ENCODE data around the gene PTTG2.

PTTG2 gene

DNA sequence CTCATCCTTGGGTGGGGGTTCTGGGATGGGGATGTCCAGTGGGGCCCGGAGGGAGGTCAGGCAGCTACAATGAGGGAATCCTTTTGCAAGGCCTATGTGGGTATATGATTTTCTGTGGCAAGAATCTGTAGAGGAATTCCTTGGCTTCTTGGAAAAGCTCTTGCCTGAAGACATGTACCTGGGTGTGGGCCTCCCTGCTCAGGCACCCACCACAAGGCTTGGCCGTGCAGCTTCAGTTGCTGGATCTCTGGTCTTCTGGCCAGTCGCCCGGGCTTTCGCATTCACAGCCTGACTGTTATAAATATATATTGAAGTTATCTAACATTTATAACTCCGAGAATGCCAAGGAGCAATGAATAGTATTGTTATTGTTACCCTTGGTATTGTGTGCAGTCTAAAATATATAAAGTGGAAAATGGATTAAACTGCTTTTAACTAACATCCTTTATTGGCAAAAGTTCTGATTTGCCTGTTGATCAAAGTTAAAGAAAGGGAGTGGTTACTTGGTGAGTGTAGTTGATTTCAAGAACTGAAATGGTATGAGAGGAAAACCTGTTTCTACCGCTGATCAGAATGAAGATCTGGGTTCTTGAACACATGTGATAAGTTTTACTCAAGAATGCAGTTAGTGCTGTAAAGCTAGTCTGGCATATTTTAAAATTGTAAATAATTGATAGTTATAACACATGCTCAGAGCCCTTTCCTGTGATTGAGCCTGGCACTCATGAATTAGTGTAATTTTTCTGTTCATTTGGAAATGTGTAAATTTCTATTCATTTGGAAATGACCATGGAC, 36.0 kb downstream of the PTTG2 start:
- no peak for DNase-seq (ENCODE audit: low read depth in 1 of 2, low spot score in 1 of 2)
- in situ Hi-C loops (cut with HindIII; ENCODE audit: low pct_unique_long_range_greater_than_20kb, low sequenced_read_pairs): no loop called here
- no peak for TF ChIP-seq JUND (IDR thresholded peaks at IDR 0.05; ENCODE audit: low read depth)

DNA sequence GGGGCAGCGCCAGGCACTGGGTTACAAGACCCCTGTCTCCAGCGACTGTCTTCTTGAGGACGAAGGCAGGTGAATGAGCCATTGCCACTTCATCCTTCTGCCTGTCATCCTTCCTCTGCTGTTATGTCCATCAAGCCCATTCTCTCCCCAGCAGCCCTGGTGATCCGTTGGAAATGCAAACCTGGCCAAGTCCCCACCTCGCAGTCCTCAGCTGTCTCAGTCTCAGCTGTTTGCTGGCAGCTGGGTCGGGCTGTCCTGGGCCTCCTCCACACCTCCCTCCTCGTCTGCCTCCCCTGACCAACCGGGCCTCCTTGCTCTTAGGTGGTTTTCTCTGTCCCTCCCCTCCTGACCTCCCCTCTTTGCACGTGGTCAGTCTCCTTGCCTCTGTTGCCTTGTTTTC, 38.0 kb downstream of the PTTG2 start:
- no peak for TF ChIP-seq JUND (IDR thresholded peaks at IDR 0.05; ENCODE audit: low read depth)
- DNase-seq (ENCODE audit: low read depth in 1 of 2, low spot score in 1 of 2): no peak
- in situ Hi-C loops (cut with HindIII; ENCODE audit: low pct_unique_long_range_greater_than_20kb, low sequenced_read_pairs): no loop called here

DNA sequence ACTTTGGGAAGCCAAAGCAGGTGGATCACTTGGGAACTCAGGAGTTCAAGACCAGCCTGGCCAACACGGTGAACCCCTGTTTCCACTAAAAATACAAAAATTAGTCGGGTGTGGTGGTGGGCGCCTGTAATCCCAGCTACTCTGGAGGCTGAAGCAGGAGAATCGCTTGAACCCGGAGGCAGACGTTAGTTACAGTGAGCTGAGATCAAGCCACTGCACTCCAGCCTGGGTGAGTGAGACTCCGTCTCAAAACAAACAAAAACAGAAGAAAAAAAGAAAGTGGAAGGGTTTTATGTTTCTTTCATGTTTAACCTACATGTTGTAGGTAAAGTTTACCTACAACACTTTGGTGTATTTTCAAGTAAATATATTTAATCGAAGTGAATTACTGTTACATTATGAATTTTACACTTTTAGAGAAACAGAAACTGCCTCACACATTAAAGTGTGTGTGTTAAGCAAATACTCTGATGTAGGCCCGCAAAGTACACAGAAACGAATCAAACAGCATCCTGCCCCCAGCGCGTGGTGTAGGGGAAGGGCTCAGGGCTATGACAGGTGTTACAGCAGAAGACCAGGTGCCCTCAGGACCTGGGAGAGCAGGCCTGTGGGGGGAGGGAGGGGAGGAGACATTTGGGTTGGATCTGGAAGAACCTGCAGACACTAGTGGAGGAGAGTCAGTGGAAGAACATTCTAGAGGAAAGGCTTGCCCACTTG, 39.0 kb downstream of the PTTG2 start:
- no peak for TF ChIP-seq JUND (IDR thresholded peaks at IDR 0.05; ENCODE audit: low read depth)
- peak in 1 of 2 experiments; percentile 37 for DNase-seq (ENCODE audit: low read depth in 1 of 2, low spot score in 1 of 2)
- in situ Hi-C loops (cut with HindIII; ENCODE audit: low pct_unique_long_range_greater_than_20kb, low sequenced_read_pairs): no loop called here

DNA sequence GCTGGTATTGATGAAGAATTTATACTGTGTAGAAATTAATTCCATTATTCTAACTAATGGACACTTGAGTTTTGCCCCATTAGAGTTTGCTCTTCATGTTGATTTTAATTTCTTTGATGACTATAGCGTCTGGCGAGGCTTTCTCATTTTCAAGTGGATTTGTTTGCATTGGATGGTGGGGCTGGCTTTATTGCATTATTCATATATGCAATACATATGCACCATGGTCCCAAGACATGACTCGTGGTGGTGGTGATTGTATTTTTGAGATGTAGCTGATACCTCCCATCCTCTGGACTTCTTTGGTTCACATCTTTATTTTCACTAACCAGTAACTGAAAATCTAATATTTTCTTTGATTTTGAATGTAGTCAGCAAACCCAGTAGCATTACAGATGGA, 39.8 kb downstream of the PTTG2 start:
- no peak for DNase-seq (ENCODE audit: low read depth in 1 of 2, low spot score in 1 of 2)
- no peak for TF ChIP-seq JUND (IDR thresholded peaks at IDR 0.05; ENCODE audit: low read depth)
- in situ Hi-C loops (cut with HindIII; ENCODE audit: low pct_unique_long_range_greater_than_20kb, low sequenced_read_pairs): no loop called here

DNA sequence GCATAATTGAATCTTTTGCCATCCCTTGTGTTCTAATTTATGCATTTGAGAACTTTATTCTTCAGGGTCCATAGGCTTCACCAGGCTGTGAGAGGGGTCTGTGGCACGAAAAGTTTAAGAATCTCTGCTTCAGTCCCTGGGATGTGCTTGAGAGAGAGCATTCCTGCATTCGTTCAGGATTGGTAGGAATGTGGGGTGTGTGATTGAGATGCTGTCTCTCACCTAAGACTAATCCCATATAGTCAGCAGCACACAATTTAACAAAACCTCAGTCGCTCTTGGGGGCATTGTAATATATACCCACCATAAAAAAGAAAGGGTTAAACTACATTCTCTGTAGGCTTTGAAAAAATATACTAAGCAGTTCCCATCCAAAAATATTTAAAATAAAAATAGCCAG, 41.7 kb downstream of the PTTG2 start:
- no peak for TF ChIP-seq JUND (IDR thresholded peaks at IDR 0.05; ENCODE audit: low read depth)

DNA sequence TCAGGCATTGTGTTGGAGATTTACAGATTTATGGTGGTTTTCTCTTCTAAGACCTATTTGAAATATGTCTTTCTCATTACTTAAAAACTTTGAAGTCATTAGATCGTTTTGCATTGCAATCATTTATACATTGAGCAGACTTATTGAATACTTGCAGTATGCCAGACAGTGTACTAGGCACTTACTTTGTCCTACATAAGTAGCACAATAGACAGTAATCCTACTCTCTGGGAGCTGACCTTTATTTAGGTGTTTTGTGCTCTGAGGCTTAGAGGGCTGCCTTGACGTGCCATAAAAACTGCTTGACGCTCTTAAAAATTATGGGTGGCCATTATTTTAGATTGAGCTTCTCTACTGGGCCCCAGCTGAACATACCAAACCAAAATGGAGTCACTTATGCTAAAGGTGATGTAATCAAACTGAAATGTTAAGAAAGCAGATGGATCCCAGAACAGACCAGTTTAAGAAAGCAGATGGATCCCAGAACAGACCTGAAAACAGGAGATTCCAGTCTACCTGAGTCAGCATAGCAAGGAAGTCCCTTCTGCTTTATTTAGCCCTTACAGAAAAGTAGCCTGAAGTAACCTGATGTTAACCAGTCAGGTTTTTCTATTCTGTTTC, 42.4 kb downstream of the PTTG2 start:
- DNase-seq (ENCODE audit: low read depth in 1 of 2, low spot score in 1 of 2): no peak
- no peak for TF ChIP-seq JUND (IDR thresholded peaks at IDR 0.05; ENCODE audit: low read depth)
- in situ Hi-C loops (cut with HindIII; ENCODE audit: low pct_unique_long_range_greater_than_20kb, low sequenced_read_pairs): no loop called here

More for the DNA sequence above, 41.7 kb downstream of the PTTG2 start:
- in situ Hi-C loops (cut with HindIII; ENCODE audit: low pct_unique_long_range_greater_than_20kb, low sequenced_read_pairs): no loop called here
- DNase-seq (ENCODE audit: low read depth in 1 of 2, low spot score in 1 of 2): no peak

DNA sequence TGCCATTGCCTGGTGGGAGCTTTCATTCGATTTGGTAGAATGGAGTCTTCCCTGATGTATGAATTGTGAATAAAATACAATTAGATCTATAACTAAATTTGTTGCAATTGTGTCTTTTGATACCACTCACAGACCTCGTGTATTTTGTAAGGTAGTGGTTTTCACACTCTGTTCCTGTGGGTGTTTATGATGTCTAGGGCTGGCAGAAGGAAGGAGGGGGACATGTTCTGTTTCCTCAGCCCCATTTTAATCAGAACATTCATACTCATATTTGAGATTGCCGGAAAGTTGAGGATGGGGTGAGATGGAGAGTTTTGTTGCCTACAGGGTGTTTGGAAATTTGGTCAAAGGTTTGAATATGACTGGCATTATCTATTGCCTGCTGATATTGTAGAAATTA, 42.9 kb downstream of the PTTG2 start:
- no peak for DNase-seq (ENCODE audit: low read depth in 1 of 2, low spot score in 1 of 2)
- in situ Hi-C loops (cut with HindIII; ENCODE audit: low pct_unique_long_range_greater_than_20kb, low sequenced_read_pairs): no loop called here
- TF ChIP-seq JUND (IDR thresholded peaks at IDR 0.05; ENCODE audit: low read depth): no peak

DNA sequence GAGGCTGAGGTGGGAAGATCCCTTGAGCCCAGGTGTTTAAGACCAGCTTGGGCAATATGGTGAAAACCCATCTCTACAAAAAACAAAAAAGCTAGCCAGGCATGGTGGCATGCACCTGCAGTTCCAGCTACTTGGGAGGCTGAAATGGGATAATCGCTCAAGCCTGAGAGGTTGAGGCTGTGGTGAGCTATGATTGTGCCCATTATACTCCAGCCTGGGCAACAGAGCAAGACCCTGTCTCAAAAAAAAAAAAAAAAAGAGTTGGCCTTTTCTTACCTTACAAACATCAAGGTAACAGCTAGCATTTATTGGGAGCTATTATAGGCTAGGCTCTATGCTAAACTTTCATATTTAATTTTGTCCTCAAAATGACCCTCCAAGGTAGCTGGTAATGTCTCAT, 43.4 kb downstream of the PTTG2 start:
- in situ Hi-C loops (cut with HindIII; ENCODE audit: low pct_unique_long_range_greater_than_20kb, low sequenced_read_pairs): no loop called here
- no peak for DNase-seq (ENCODE audit: low read depth in 1 of 2, low spot score in 1 of 2)
- no peak for TF ChIP-seq JUND (IDR thresholded peaks at IDR 0.05; ENCODE audit: low read depth)

DNA sequence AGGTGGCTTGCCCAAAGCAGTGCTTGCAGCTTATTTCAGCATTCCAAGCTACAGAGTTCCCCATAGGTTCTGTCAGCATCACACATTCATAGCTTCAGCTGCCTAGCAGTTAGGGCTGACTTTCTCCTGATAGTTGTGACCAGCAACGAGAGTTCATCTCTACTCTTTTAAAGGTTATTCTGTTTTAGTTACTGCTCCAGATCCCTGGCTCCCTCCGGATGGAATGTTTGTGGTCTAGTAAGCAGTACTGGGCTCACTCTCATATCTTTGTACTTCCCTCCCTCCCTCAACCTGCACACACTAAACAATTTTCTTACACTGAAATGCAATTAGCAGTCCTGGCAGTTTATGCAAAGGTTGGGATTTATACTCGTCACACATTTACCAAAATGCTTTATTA, 43.9 kb downstream of the PTTG2 start:
- TF ChIP-seq JUND (IDR thresholded peaks at IDR 0.05; ENCODE audit: low read depth): no peak

DNA sequence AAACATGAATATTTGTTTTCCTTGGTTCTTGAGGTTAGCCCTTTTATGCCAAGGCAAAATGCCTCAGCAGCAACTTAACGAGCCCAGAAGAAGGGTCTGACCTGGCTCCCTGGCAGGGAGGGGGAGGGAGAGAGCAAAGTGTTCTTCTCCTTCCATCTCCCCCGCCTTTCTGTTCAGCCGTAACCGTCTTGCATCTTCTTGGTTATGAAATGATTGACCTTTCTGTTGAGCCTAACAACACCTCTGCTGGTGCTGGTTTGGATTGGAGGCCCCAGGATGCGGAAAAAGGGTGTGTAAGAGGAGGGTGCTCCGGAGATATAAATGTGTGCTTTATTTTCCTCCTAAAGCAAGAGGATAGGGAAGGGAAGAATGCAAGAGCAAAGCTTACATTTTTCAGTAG, 44.7 kb downstream of the PTTG2 start:
- no peak for TF ChIP-seq JUND (IDR thresholded peaks at IDR 0.05; ENCODE audit: low read depth)
- DNase-seq (ENCODE audit: low read depth in 1 of 2, low spot score in 1 of 2): no peak
- in situ Hi-C loops (cut with HindIII; ENCODE audit: low pct_unique_long_range_greater_than_20kb, low sequenced_read_pairs): no loop called here

More for the DNA sequence above, 43.9 kb downstream of the PTTG2 start:
- no peak for DNase-seq (ENCODE audit: low read depth in 1 of 2, low spot score in 1 of 2)
- in situ Hi-C loops (cut with HindIII; ENCODE audit: low pct_unique_long_range_greater_than_20kb, low sequenced_read_pairs): no loop called here

DNA sequence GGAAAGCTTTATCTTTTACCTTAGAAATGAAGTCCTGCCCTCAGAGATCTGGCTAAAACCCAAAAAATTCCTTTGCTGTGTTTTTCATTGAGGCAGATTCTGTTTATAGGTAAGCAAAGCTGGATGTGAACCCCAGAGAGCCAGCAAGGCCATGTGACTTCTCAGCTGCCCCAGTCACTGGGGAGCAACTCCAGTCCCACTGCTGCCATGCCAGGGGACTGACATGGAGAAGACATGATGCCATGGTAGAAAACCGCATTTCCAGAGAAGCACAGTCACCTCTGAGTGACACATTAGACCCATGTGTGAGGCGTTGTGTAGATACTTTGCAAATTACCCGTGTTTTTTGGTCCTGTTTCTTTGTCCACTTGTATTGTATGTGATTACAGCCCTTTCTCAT, 45.4 kb downstream of the PTTG2 start:
- no peak for TF ChIP-seq JUND (IDR thresholded peaks at IDR 0.05; ENCODE audit: low read depth)
- in situ Hi-C loops (cut with HindIII; ENCODE audit: low pct_unique_long_range_greater_than_20kb, low sequenced_read_pairs): no loop called here

DNA sequence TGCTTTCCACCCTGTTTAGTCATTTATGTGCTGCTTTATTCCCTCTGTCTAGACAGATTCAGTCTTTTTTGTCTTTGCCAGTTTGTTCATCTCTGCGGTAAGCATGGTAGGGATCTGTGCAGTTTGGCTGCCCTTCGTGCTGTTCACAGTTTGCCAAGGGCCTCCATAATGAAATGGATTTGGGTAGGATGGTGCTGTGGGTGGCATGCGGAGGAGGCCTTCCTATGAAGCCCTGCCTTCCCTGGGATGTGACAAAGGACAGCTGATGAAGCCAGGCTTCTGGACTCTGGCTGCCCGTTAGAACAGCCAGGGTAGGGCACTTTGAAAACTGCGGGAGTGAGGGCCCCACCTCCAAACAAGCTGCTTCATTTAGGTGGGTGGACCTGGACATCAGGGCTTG, 47.4 kb downstream of the PTTG2 start:
- in situ Hi-C loops (cut with HindIII; ENCODE audit: low pct_unique_long_range_greater_than_20kb, low sequenced_read_pairs): no loop called here
- no peak for TF ChIP-seq JUND (IDR thresholded peaks at IDR 0.05; ENCODE audit: low read depth)
- no peak for DNase-seq (ENCODE audit: low read depth in 1 of 2, low spot score in 1 of 2)

More for the DNA sequence above, 45.4 kb downstream of the PTTG2 start:
- DNase-seq (ENCODE audit: low read depth in 1 of 2, low spot score in 1 of 2): no peak

DNA sequence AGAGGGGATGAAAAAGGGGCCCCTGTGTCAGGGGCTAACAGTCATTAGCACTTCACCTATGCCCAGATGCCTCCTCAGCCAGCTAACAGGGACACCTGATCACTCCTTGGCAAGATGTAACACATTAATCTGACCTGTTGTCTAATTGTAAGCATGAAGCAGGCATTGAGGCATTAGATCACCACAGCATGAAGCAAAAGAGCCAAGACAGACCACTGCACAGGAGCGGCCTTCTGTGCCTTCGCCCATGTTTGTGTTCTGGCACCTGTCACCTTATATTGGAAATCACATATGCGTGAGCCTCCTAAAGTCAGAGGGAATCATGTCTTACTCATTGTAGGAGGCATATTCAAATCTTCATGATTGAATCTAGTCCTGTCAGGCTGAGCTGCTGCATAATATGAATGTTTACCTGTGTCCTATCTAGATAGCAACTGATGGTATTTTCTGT, 48.4 kb downstream of the PTTG2 start:
- no peak for DNase-seq (ENCODE audit: low read depth in 1 of 2, low spot score in 1 of 2)
- TF ChIP-seq JUND (IDR thresholded peaks at IDR 0.05; ENCODE audit: low read depth): no peak
- in situ Hi-C loops (cut with HindIII; ENCODE audit: low pct_unique_long_range_greater_than_20kb, low sequenced_read_pairs): no loop called here
